ENCODE results near the gene FOXP1.

FOXP1 gene

DNA sequence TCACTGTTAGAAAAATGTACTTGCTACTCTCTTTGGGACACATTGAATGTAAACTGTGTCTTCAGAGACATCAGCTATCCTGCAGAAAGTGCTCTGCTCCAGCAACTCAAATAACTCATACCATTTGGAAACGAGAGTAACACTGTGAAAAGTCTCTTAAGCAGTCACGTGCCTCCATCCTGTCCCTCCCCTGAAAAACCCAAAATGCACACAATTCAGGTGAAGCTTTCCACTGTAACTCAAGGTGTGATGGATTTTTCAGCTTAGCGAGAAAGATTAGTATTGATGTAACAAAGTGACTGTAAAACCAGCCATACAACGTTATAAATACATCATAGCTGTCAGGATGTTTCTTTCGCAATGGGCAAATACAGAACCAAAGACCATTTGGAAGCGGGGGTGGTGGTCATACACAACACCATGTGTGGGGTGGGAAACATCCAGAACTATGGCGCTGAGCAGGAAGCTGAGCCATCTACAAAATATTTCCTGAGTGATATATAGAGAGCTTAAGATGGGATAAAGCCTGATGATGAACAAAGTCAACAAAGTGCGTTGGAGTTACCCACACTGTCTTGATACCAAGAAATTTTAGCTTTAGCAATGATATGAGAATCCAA is 332.3 kb downstream of the FOXP1 start:
- no peak for DNase-seq

DNA sequence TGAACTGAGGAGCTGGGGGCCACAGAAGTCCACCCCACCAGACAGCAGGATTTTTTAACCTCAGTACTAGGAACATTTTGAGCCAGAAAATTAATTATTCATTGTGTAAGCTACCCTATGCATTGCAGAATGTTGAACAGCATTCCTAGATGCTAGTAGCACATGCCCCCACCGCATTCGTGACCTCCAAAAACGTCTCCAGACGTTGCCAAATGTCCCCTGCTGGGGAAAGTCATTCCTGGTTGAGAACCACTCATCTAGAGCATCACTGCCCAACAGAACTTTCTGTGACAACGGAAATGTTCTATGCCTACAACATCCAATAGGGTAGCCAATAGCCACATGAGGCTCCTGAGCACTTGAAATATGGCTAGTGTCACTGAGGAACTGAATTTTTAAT is 333.5 kb downstream of the FOXP1 start:
- DNase-seq: no peak

DNA sequence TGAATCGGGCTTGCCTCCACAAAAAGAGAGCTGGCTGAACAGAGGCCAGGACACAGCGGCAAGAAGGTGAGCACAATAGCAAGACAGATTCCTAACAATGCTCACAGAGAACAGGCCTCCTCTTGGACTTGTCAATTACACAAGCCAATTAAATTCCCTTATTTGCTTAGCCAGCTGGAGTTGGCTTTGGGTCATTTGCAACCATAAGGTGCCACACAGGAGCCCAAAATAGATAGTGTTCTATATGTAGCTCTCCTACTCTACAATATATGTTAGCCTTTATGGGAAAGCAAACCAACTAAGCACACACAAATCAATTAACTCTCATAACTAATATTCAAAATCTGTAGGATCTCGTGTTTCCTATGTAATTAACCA is 335.6 kb downstream of the FOXP1 start:
- DNase-seq: no peak

DNA sequence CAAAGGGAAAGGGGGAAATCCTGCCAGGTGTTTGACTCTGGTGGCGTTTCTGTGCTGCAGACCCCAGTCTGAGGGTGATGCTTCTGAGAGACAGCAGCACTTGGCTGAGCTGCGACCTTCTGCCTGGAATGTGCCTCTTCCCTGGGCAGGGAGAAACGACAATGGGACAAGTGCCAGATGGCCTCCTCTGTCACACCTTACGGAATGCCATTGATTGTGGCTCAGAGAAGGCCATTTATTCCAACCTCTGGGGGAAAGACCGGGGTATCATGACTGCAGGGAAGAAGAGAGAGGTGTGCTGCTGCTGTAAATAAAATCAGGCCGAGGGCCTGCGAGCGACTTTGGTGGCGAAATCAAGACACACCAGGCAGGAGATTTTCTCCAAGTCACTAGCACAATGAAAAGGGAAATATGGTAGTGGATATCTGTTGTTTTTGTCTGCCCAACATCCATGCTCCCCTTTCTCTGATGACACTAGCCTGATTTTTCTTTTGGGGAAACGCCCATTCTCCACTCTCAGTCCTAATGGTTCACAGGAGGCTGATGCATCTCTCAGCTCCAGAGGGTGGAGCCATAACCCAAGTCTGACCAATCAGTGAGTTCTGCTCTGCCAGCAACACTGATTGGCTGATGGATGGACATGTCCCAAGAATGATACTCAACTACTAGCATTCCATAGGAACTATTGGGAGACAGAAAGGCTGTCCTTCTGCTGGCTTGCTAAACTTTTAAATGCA is 336.1 kb downstream of the FOXP1 start:
- DNase-seq: no peak

DNA sequence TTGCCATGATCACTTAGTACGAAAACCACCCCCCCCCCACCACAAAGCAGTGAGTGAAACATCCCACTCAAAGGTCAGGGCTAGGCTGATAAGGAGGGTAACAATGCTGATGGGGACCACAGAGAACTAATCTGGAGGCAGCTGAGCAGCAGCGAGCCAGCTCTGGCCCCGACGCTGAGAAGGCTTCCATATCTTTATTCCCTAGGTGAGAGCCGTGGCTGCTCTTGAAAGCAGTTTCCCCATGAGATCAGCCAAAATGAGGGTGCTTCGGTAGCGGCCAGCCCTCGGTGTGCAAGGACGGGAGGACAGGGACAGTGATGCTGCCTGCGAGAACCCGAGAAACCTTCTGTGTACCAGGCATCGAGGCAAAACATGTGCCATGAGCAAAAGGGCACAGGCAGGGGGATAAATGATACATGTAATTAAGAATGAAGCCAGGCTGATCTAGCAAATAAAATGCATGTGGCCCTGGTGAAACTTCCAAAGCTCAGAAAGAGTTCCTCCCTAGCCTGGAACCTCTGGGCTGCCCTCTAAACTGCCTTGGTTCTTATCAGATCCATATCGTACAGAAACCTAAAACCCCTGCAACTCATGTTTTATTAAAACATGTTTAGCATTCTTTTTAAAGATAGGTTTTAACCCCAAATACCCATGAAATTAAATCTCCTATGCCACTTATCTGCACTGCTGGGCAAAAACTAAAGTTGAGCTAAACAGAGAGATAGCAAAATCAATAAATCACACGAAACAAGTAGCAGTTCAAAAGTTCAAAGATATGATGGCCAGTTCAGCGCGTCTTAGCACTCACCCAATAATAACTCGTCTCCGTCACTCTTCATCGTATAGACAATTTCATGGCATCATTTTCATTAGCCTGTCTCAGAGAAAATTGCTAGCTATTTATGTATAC is 337.3 kb downstream of the FOXP1 start:
- no peak for DNase-seq

DNA sequence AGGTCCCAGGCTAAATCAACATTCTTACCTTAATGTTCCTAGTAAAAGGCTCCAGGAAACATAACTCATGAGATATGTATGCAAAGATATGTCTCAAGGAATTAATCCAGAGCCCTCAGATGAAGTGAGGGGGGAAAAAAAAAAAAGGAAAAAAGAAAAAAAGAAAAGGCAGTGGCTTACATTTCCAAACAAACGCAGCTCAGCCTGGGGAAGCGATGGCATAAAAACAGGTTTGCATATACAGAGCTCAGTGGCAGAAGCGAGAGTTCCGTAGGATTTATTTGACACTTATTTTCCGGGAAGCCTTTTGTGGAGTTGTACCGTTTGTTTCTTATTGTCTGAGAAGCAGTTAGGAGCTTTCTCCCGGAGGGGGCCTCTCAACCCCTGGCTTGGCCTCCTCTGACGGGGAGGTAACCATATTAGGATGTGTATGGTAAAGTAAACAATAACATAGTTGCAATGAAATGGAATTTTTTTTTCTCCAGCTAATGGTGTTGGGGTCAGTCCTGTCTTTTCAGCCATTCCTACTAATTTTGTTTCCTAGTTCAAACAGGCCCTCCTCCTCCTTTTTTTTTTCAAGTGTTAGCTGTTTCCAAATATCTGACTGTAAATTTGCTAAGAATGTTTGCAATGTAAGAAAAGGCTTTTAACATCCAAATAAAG is 338.6 kb downstream of the FOXP1 start:
- DNase-seq: no peak

DNA sequence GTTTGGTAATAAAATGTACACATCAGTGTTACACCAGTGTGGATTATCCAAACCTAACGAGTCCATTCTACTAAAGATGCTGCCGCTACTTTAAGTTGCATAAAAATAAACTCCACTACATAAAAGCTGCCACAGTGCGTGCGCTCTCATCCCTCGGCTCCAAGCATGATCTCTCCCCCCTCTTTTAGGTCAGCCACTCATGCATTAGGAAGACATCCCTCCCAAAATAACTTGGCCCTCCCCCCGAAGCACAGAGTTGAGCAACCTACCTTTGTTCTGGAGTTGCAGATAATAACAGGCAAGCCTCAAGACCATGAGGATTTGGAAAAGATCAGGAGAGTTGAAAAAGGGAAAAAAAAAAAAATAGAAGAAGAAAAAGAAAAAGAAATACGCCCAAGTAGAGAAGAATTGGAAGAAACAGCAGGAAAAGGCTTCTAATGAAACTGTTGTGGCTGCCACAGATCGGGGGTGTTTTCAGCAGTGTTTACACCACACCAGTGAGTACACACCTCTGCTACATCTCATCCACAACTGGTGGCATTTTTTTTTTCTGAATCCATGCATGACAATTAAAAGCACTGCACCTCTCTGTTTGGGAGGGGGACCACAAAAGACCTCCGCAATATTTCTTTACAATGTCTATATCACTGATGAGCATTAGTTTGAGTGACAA is 339.2 kb downstream of the FOXP1 start:
- no peak for DNase-seq

DNA sequence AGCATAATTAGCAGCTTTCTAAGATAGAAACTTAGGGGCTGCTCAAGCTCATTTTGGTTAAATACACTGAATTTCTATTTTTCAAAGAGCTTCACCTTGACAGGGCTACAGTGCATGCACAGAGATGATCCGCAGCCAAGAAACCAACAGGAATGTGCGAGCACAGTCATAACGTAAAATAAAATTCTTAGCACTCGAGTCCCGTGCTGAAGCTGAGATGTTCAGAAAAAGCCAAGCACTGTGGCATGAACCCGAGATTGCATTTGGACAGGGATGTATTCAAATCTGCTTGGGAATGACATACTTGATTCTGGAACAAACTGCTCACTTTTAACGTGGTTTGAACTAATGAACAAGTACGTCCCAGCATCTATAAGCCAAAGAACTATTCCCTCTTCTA is 340.3 kb downstream of the FOXP1 start:
- DNase-seq: no peak

DNA sequence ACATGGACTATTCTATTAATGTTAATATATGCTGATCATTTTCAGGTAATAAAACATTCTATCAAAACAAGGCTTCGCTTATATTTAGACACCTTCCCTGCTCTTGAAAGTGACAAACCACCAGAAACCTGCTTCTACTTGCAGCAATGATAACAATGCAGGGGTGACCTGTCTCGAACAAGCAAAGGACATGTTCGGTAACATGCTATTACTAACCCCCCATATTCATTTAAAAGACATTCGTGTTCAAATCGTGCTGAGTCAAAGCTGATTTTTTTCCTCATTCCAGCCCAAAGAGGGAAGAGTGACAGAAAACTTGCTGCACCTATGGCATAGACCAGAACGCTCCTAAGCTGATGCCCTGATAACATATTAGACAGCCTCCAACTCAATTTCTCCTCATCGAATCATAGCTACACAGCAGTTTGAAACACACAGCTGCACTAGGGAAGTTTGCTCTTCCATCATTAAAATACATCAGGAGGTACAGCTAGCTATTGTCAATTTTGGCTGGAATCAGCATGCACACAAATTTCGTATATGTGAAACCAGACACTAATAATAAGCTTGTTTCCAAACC is 341.5 kb downstream of the FOXP1 start:
- no peak for DNase-seq

DNA sequence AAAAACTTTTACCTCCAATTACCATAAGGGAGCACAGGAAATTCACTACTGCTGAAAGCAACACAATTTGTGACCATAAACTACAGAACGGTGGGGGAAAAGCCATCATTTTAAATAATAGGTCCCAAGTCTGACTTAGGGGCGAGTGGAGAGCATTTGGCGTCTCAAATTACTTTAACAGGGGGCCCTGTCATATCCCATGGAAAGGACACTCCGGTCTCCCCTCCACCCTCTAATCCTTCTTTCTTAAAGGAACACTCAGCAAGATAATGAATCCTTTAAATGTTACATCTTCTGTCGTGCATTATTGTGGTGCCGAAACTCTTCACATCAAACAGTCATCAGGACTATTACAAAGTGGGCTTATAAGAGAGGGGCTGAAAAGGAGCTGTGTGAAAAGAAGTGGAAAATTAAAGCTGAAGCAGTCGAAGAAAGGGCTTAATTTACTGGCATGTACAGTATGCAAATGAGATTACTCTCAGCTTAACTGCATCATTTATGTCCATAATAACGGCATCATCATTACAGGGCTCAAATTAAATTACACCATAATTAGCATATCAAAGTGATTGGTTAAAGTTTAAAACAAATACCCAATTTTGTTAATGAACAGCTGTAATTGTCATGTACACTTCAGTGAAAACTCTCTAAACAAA is 342.2 kb downstream of the FOXP1 start:
- no peak for DNase-seq

DNA sequence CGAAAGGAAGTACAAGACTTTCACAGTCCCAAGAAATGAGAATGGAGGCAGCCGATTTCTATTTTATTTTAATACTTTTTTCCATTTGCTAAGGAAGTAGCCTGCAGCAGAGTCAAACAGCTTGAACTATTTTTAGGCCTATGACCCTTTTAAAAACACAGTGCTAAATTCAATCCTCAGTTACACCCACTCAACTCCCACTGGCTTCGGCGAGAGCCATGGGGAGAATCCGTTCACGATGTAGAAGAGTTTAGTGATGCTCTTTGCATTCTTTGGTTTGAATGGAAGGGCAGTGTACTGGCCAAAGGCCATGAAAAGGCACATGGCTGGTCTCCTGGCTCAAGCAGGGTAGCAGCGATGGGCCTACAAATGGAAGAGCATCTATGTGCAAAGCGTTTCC is 343.5 kb downstream of the FOXP1 start:
- no peak for DNase-seq

DNA sequence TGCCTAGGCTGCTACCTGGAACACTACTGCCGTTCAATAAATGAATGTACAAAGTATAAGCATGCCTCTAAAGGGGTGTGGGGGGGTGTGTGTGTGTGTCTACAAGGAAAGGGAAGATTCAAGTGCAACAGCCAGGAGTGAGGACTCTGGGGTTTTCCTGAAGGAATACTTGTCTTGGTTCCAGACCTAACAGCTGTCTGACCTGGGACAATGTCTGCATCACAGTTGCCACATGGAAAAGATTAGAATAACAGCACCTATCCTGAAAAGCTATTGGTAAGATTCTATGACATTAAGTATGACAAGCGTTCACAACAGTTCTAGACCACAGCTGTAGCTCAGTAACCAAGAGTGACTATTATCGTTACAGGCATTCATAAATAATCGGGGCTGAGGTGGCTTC is 345.2 kb downstream of the FOXP1 start:
- no peak for DNase-seq

DNA sequence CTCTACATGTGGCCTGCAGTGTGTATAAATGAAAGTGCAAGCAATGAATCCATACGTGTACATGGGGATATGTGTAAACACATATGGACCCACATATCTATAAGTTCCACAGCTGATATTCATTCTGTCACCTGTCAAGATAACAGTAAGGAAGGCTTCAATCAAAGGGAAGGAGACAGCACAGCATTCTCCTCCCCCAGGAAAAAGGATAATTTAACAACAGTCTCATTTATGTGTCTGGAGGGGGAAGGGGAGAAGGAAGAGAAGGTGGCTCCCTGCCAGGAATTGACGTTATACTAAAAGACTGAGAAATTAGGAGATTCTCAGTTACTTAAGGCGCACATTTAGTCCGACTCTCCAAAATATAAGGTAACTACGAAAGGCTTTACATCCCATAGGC is 345.9 kb downstream of the FOXP1 start:
- no peak for DNase-seq

DNA sequence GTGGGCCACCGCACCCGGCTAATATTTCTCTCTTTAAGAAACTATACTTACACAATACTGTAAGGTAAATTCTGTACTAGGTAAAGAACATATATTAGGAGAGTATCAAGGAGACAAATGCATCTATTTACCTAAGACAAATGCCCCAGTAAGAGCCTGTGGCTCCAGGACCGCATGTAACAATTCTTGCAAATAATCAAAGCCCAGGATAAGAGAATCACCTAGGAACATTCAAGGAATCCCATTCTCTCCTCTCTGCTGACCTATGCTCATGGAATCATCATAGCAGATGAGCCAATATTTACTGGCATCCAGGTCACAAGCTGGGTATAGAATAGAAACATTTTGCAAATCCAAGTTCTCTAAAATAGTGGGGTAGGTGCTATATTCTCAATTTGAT is 347.7 kb downstream of the FOXP1 start:
- no peak for DNase-seq

DNA sequence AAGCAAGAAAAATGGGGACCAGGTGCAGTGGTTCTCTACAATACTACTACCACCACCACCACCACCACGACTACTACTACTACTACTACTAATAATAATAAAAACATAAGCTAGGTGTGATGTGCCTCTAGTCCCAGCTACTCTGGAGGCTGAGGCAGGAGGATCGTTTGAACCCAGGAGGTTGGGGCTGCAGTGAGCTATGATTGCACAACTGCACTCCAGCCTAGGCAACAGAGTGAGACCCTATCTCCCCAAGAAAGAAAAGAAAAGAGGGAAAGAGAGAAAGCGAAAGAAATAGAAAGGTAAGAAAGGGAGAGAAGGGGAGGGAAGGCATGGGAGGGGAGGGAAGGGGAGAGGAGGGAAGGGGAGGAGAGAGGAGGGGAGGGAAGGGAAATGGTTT is 350.6 kb downstream of the FOXP1 start:
- no peak for DNase-seq

DNA sequence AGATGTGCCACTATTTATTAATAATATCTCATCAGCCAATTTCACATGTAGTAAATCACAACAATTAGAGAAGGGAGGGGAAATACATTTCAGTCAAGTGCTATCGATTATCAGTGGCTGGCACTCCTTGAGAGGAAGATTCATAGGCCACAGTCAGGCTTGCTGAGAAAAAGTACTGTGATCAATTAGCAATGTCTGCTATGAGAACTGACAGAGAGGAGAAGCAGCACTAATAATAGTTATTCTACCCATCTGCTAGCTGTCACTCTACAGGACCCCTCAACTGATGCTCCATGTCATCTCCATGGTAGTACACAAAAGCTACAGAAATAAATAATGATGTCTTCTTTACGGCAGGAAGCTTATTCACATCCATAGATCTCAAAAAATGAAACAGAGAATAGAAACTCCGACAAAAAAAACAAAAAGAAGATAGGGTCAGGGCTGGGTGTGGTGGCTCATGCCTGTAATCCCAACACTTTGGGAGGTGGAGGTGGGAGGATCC is 351.3 kb downstream of the FOXP1 start:
- DNase-seq: no peak

DNA sequence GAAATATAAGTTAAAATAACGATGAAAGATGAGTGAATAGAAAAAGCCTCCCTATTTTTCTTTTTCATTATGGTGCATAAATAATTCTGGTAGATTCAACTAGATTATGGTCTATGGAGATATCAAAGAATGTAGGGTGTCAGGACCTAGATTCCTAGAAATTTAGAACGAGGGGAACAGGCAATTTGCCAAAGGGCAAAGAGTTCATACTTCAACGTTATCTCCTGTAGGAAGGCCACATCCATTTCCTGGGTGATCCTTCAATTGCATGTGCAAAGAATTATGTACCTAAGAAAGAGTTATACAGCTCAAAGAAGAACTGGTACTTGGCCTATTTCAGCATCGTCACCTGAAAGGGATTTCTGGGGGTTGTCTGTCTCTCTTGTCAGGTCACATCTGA is 351.8 kb downstream of the FOXP1 start:
- DNase-seq: no peak

DNA sequence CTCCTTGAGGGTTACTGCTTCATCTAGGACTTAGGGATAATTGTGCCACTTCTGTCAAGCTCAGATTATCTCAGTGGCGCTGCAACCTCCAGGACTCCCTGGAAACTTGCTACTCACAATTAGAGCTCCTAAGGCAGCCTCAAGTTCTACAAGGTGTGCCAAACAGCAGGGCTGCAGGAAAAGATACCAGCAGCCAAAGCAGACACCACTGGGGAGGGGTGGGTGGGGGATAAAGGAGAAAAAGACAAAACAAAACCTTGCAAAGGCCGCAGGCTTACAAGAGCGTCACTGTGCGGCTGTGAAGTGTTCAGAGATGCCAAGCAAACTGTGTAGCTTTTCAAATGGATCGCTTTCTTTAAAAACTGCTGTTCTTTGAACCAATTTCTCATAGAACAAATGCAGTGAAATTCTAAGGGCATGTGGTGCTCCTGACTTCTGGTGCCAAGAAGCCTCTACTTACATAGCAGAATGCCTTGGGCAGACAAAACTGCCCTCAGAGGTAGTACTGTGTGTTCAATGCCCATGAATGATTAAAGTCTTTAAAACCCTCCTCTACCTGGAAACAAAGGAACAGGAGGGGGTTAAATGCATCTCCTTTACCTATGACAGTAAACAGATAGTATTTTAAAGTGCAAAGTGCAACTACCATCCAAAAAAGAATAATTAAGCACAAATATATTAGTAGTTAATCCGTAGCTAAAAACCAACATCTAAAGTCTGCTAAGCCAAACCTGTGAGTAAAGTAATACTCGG is 353.4 kb downstream of the FOXP1 start:
- DNase-seq: no peak

DNA sequence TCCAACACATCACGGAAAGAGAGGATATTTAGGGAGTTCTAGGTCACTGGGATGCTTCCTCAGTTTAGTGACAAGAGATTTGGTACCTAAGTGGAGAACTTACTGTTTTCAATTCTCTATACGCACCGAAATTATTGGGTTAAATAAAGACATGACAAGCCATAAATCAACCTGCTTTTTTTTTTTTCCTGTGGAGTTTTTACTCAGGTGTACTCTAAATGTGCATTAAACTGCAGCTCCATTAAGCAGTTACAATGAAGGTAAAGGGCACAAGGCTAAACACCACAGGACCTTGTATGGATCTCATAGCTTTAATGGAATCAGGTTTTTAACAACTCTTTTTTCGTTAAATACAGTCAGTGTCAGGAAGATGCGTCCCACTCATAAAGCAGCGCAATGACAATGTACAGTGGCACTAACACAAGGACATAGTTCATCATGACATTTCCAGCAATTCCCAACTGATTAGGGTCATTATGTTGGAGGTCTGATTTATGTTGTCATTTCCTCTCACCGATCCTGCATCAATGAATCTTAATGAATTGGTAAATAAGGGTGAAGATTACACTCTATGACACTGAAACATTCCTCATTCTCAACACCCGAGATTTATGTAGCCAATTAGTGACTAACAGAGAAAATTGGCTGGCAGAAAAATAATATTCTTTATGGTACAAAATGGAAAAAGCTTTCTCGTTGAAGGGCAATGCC is 355.2 kb downstream of the FOXP1 start:
- DNase-seq: no peak

DNA sequence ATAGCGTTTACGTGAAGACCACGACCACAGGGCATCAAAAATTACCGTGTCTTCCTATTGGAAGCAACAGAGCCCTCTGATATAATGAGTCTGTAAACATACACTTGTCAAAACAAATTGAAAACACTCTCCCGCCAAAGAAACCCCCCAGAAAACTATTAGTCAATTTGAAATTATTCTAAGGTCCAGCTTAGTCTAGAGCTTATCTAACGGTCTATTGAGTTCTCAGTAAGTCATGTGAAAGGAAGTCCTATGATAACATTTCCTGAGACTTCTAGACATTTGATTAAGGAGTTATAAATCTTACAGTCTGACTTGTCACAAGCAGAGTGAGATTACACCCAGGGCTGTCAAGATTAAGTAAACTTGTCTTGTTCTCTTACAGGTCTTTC is 356.3 kb downstream of the FOXP1 start:
- no peak for DNase-seq

All from activated CD4-positive, alpha-beta T cell treated with anti-CD3 and anti-CD28 coated beads for 4 hours (primary cell).